ENCODE measurements around the gene MYO1D. TPM values are rescaled to one million over a fixed set of nuclear protein-coding genes. Genes with fewer than 3 reads are reported as not detected.

Gene MYO1D
- total and polyA plus RNA-seq, 4 donors, result 4.5 to 22.9 (median 13.3) TPM

GRCh38 chr17:32901743-32902142, 24.8 kb upstream of the MYO1D start:
- 85% methylated on average over 4 of the region's 4 CpGs for WGBS

More at GRCh38 chr17:32901743-32902142, 24.8 kb upstream of the MYO1D start:
- DNase-seq (ENCODE audit: low spot score), result no peak
- H3K4me3 ChIP-seq (ENCODE audit: low read depth in 1 of 3, low read length in 3 of 3), result no peak overlapping the region
- no peaks in the 10 kb centered on the region for H3K36me3 ChIP-seq (ENCODE audit: control insufficient read depth in 4 of 4, insufficient read depth in 3 of 4, low read depth in 1 of 4, low read length in 3 of 4)
- H3K4me1 ChIP-seq (ENCODE audit: control insufficient read depth in 4 of 4, insufficient read depth in 4 of 4, low read length in 3 of 4), result no peaks in the 10 kb centered on the region
- H3K9ac ChIP-seq (ENCODE audit: low read depth in 1 of 2, low read length in 2 of 2), result no peak overlapping the region
- no peaks in the 10 kb centered on the region for H3K9me3 ChIP-seq (ENCODE audit: control insufficient read depth in 4 of 4, low read length in 3 of 4)
- H3K27me3 ChIP-seq (ENCODE audit: control insufficient read depth in 4 of 4, insufficient read depth in 4 of 4, low read length in 3 of 4), result no peaks in the 10 kb centered on the region
- TF ChIP-seq ZBTB33 (IDR thresholded peaks at IDR 0.05) (no peak), HNF4A (conservative IDR thresholded peaks at IDR 0.05) (no peak), REST (IDR thresholded peaks at IDR 0.05) (no peak), RAD21 (IDR thresholded peaks at IDR 0.05) (no peak), FOXA2 (IDR thresholded peaks at IDR 0.05) (no peak), SP1 (IDR thresholded peaks at IDR 0.05) (no peak), EGR1 (IDR thresholded peaks at IDR 0.05; ENCODE audit: low read depth in 2 of 2) (no peak), HNF4G (IDR thresholded peaks at IDR 0.05) (no peak), NR2F2 (IDR thresholded peaks at IDR 0.05) (no peak), CTCF (IDR thresholded peaks at IDR 0.05; ENCODE audit: low read depth, low read length, missing input control) (no peak), FOXA1 (IDR thresholded peaks at IDR 0.05) (no peak), RXRA (IDR thresholded peaks at IDR 0.05) (no peak), JUND (IDR thresholded peaks at IDR 0.05) (no peak), ATF3 (IDR thresholded peaks at IDR 0.05) (no peak), TAF1 (conservative IDR thresholded peaks at IDR 0.05) (no peak), YY1 (IDR thresholded peaks at IDR 0.05) (no peak), GABPA (IDR thresholded peaks at IDR 0.05 in 1 of 2, conservative IDR thresholded peaks at IDR 0.05 in 1 of 2) (no peak)
- H3K27ac ChIP-seq (ENCODE audit: low read depth in 1 of 2, low read length in 2 of 2), result no peak overlapping the region

Data from liver (tissue), 9 donors.